Liver (tissue), 9 donors: ENCODE measurements around the gene KIAA0825. TPM values are rescaled to one million over a fixed set of nuclear protein-coding genes. Genes with fewer than 3 reads are reported as not detected.

ENCODE experiments used
- DNase-seq: peaks from one replicate; pipeline ENCODE4 v3.0.0-alpha.2; 2017; ENCODE audit warnings: low spot score
- H3K27ac ChIP-seq, 2 donors: one replicate each; pipeline ENCODE4 v1.7.0; 2013; ENCODE audit warnings: inconsistent platforms in 2 of 2, low read length in 2 of 2, control low read depth in 1 of 2, low read depth in 1 of 2, mild to moderate bottlenecking in 1 of 2
- H3K27me3 ChIP-seq, 4 donors: one replicate each; pipeline versions ENCODE4 v1.6.1 to v1.7.0; 2013; ENCODE audit warnings: low read length in 3 of 4, inconsistent platforms in 1 of 4, mild to moderate bottlenecking in 1 of 4, moderate library complexity in 1 of 4; ENCODE audit not compliant: control insufficient read depth in 4 of 4, insufficient read depth in 4 of 4
- H3K36me3 ChIP-seq, 4 donors: one replicate each; pipeline versions ENCODE4 v1.6.1 to v1.7.0; 2013; ENCODE audit warnings: low read length in 3 of 4, mild to moderate bottlenecking in 3 of 4, low read depth in 1 of 4, moderate library complexity in 1 of 4; ENCODE audit not compliant: control insufficient read depth in 4 of 4, insufficient read depth in 3 of 4
- H3K4me1 ChIP-seq, 4 donors: one replicate each; pipeline versions ENCODE4 v1.6.1 to v1.7.0; 2013; ENCODE audit warnings: low read length in 3 of 4, mild to moderate bottlenecking in 3 of 4, moderate library complexity in 1 of 4; ENCODE audit not compliant: control insufficient read depth in 4 of 4, insufficient read depth in 4 of 4
- H3K4me3 ChIP-seq, 3 donors: one replicate each; pipeline versions ENCODE4 v1.6.1 to v1.7.0; 2013; ENCODE audit warnings: low read length in 3 of 3, control low read depth in 1 of 3, low read depth in 1 of 3, mild to moderate bottlenecking in 1 of 3
- H3K9ac ChIP-seq, 2 donors: one replicate each; pipeline ENCODE4 v1.7.0; 2013; ENCODE audit warnings: low read length in 2 of 2, mild to moderate bottlenecking in 2 of 2, moderate library complexity in 2 of 2, control low read depth in 1 of 2, low read depth in 1 of 2
- H3K9me3 ChIP-seq, 4 donors: one replicate each; pipeline versions ENCODE4 v1.6.1 to v1.7.0; 2013; ENCODE audit warnings: low read length in 3 of 4; ENCODE audit not compliant: control insufficient read depth in 4 of 4
- ATF3 ChIP-seq: IDR thresholded peaks from 2 replicates; pipeline ENCODE4 v1.6.1; 2016; ENCODE audit warnings: antibody characterized with exemption
- CTCF ChIP-seq: fragments of 150-350 bp; IDR thresholded peaks from 2 replicates; pipeline ENCODE4 v1.5.1; 2017; ENCODE audit warnings: improper control_type of control experiment, low read depth, low read length; ENCODE audit not compliant: missing input control
- FOXA1 ChIP-seq: IDR thresholded peaks from 2 replicates; pipeline ENCODE4 v1.6.1; 2016; ENCODE audit warnings: antibody characterized with exemption
- NR2F2 ChIP-seq: IDR thresholded peaks from 2 replicates; pipeline ENCODE4 v1.6.1; 2016; ENCODE audit warnings: antibody characterized with exemption
- RAD21 ChIP-seq, 2 donors: IDR thresholded peaks; 2 replicates each; pipeline ENCODE4 v1.6.1; 2016; ENCODE audit warnings: antibody characterized with exemption in 2 of 2, mild to moderate bottlenecking in 2 of 2
- REST ChIP-seq: IDR thresholded peaks from 2 replicates; pipeline ENCODE4 v1.6.1; 2016; ENCODE audit warnings: antibody characterized with exemption, mild to moderate bottlenecking
- RXRA ChIP-seq, 2 donors: IDR thresholded peaks; 2 replicates each; pipeline ENCODE4 v1.6.1; 2017 to 2018; ENCODE audit warnings: antibody characterized with exemption in 2 of 2, mild to moderate bottlenecking in 1 of 2
- SP1 ChIP-seq: IDR thresholded peaks from 2 replicates; pipeline ENCODE4 v1.6.1; 2018; ENCODE audit warnings: antibody characterized with exemption, mild to moderate bottlenecking
- WGBS: extraction: QIAGEN DNeasy Blood & Tissue Kit; methylation state at CpG from one replicate; pipeline ENCODE4 v1.1.7; 2013; 5-methylcytosine and 5-hydroxymethylcytosine counted together
- polyA plus RNA-seq, 2 donors: library from polyadenylated mRNA; stranded (reverse) in 1 of 2; unstranded in 1 of 2; fragments of 200-250 nt in 1 of 2; fragments of >200 nt in 1 of 2; fragmentation: Nextera tagmentation in 1 of 2; extraction: Ambion mirVana in 1 of 2; gene quantifications; one replicate each; pipeline versions ENCODE4 v1.2.1 to v1.2.3, GENCODE V29; 2013 to 2015
- total RNA-seq, 2 donors: library from RNA; depleted of rRNA; stranded (reverse); fragments of >200 nt; gene quantifications; one replicate each; pipeline ENCODE4 v1.2.3, GENCODE V29; 2014
- donor health status: healthy.
- donor health status: healthy.
- donor health status: healthy.
- donor health status: healthy.
- donor health status: healthy.

The KIAA0825 gene
- total and polyA plus RNA-seq, 4 donors, result 0.25 to 3.2 (median 1.2) TPM

GRCh38 chr5:94614156-94614805, 4.1 kb downstream of the KIAA0825 start:
- no peaks in the 10 kb centered on the region for H3K9me3 ChIP-seq
- no peak for DNase-seq
- no peaks in the 10 kb centered on the region for H3K36me3 ChIP-seq
- H3K4me3 ChIP-seq, result no peak overlapping the region
- WGBS, result 51% methylated on average over 2 of the region's 2 CpGs
- TF ChIP-seq SP1 (no peak), RXRA (IDR thresholded peaks at IDR 0.05) (no peak), ATF3 (no peak), FOXA1 (no peak), CTCF (no peak)
- H3K9ac ChIP-seq, result no peak overlapping the region
- H3K27ac ChIP-seq, result no peak overlapping the region
- no peaks in the 10 kb centered on the region for H3K27me3 ChIP-seq
- peaks cover 5 to 39% (median 18%) of the 10 kb centered on the region in 4 donors for H3K4me1 ChIP-seq

- 69% methylated on average over 2 of the region's 2 CpGs for WGBS
- no peaks in the 10 kb centered on the region for H3K36me3 ChIP-seq
- H3K27me3 ChIP-seq, result no peaks in the 10 kb centered on the region
- no peak for TF ChIP-seq NR2F2
- peak; percentile 8 for TF ChIP-seq CTCF
- TF ChIP-seq RAD21 (IDR thresholded peaks at IDR 0.05), result peak in 1 of 2 donors; percentile 66
- no peak overlapping the region for H3K27ac ChIP-seq
- H3K4me1 ChIP-seq, result peaks cover 5 to 32% (median 14%) of the 10 kb centered on the region in 4 donors
- DNase-seq, result no peak
- no peak overlapping the region for H3K4me3 ChIP-seq
- H3K9me3 ChIP-seq, result no peaks in the 10 kb centered on the region
- no peak overlapping the region for H3K9ac ChIP-seq
These were observed 4.8 kb downstream of the KIAA0825 start for GRCh38 chr5:94613583-94613982.

GRCh38 chr5:94595281-94595840, 23.0 kb downstream of the KIAA0825 start:
- H3K4me3 ChIP-seq, result no peak overlapping the region
- H3K9me3 ChIP-seq, result no peaks in the 10 kb centered on the region
- H3K4me1 ChIP-seq, result no peaks in the 10 kb centered on the region
- no peak overlapping the region for H3K27ac ChIP-seq
- 90% methylated on average over 7 of the region's 7 CpGs for WGBS
- no peak for DNase-seq
- no peaks in the 10 kb centered on the region for H3K36me3 ChIP-seq
- H3K9ac ChIP-seq, result no peak overlapping the region
- TF ChIP-seq REST, result no peak
- no peaks in the 10 kb centered on the region for H3K27me3 ChIP-seq
